ENCODE measurements around the gene PLEKHA1.

DNA sequence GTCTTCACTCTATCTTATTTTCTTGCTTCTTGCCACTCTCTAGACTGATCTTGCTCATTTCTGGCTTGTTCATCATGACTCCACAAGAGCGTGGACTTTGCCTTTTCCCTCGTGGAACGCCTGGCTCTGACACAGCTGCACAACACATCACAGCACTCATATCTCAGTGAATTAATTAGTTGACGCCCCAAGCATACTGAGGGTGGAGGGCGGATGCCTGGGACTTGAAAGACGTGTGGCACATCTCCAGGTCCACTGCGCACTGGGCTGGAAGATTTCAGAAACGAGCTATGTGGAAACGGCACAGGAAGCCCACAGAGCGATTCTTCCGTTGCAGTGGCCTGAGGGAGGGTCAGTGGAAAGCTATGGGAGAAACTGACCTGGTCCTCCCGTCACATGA lies 23.6 kb upstream of the PLEKHA1 start:
- no peak for TF ChIP-seq POLR2A (IDR thresholded peaks at IDR 0.05)
- TF ChIP-seq, protein P1, sequence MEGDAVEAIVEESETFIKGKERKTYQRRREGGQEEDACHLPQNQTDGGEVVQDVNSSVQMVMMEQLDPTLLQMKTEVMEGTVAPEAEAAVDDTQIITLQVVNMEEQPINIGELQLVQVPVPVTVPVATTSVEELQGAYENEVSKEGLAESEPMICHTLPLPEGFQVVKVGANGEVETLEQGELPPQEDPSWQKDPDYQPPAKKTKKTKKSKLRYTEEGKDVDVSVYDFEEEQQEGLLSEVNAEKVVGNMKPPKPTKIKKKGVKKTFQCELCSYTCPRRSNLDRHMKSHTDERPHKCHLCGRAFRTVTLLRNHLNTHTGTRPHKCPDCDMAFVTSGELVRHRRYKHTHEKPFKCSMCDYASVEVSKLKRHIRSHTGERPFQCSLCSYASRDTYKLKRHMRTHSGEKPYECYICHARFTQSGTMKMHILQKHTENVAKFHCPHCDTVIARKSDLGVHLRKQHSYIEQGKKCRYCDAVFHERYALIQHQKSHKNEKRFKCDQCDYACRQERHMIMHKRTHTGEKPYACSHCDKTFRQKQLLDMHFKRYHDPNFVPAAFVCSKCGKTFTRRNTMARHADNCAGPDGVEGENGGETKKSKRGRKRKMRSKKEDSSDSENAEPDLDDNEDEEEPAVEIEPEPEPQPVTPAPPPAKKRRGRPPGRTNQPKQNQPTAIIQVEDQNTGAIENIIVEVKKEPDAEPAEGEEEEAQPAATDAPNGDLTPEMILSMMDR (IDR thresholded peaks at IDR 0.05) = no peak
- TF ChIP-seq EP300 (IDR thresholded peaks at IDR 0.05) = no peak
